NCI-H2107 (cell line): ENCODE measurements around the gene MBLAC1.
"Not testable (repeated sequence)": the region's sequence is repeated elsewhere in the genome, so short reads cannot be mapped to it uniquely, and the experiment has no call there.

Experiments used
- DNase-seq: peaks from one replicate; lab custom pipeline; 2025; lab: John Stamatoyannopoulos, UW

MBLAC1 gene

DNA sequence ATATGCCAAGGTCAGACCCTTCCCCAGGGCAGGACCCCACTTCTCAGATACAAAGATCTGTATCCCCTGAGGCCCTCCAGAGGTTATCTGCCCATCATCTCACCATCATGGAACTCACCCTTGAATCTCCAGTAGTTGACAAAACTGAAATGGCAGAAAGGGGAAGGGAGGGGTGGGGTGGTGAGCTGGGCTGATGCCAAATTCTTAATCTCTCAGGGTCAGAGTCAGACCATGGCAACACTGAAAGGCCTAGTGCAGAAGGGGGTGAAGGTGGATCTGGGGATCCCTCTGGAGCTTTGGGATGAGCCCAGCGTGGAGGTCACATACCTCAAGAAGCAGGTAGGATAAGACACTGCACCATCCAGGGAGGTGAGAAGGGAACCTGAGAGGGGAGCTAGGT lies 4.2 kb upstream of the MBLAC1 start:
- no peak for DNase-seq

DNA sequence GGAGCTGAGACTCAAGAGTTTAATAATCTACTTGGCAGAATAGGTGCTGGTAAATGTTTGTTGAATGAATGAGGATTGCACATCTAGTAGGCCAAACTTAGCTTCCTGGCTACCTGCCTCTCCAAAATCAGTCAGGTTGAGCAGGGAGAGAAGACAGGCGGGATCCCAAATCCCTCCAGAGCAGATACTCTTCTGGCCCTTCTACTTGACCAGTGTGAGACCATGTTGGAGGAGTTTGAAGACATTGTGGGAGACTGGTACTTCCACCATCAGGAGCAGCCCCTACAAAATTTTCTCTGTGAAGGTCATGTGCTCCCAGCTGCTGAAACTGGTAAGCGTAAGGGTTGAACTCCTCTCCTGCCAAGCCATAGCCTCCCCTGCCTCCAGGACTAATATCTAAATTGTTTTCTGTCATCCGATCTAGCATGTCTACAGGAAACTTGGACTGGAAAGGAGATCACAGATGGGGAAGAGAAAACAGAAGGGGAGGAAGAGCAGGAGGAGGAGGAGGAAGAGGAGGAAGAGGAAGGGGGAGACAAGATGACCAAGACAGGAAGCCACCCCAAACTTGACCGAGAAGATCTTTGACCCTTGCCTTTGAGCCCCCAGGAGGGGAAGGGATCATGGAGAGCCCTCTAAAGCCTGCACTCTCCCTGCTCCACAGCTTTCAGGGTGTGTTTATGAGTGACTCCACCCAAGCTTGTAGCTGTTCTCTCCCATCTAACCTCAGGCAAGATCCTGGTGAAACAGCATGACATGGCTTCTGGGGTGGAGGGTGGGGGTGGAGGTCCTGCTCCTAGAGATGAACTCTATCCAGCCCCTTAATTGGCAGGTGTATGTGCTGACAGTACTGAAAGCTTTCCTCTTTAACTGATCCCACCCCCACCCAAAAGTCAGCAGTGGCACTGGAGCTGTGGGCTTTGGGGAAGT lies 2.2 kb upstream of the MBLAC1 start:
- no peak for DNase-seq

DNA sequence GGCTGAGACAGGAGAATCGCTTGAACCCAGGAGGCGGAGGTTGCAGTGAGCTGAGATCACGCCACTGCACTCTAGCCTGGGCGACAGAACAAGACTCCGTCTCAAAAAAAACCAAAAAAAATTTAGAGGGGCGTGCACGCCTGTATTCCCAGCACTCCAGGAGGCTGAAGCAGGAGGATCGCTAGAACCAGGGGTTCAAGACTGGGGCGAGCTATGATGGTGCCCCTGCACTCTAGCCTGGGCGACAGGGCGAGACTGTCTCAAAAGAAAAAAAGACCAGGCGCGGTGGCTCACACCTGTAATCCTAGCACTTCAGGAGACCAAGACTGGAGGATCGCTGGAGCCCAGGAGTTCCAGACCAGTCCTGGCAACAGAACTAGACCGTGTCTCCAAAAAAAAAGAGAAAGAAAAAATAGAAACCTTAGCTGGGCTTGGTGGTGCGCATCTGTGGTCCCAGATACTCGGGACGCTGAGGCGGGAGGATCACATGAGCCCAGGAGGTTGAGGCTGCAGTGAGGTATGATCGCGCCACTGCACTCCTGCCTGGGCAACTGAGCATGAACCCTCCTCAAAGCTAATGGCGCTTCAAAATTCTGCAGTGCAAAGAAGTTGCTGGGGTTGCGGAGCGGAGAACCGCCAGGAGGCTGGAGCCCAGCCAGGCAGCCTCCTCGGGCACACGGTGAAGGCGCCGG lies 382 bp upstream of the MBLAC1 start:
- no peak for DNase-seq

DNA sequence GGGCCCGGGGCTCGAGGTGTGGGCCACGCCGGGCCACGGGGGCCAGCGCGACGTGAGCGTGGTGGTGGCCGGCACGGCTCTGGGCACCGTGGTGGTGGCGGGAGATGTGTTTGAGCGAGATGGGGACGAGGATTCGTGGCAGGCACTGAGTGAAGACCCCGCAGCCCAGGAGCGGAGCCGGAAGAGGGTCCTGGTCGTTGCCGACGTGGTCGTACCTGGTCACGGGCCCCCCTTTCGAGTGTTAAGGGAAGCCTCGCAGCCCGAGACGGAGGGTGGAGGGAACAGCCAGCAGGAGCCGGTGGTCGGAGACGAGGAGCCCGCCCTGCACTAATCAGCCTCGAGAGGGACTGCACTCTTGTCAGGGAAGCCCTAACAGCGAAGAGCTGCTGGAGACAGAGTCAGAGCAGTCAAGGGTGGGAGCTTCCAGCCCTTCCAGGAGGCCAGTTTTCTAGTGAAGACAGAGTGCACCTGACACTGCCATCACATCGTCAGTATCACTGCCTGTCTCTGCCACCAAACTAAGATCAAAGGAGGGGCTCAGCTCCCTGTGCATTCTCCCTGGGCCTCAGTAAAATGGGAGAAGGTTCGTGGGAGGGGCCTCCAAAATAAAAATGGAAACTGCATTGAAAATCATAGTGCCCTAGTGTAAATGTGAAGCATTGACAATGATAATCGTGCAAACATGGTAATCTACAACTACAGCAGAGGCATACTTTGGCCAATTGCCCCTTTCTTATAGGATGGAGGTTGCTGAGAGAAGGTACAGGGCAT lies 1.3 kb downstream of the MBLAC1 start:
- no peak for DNase-seq

DNA sequence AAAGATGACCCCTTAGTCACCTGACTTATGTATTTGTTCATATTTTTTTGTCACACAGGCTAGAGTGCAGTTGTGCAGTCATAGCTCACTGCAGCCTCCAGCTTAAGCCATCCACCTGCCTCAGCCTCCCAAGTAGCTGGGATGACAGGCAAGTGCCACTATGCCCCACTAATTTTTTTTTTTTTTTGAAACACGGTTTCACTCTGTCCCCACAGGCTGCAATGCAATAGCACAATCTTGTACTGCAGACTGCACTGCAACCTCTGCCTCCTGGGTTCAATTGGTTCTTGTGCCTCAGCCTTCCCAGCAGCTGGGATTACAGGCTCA lies 1.8 kb downstream of the MBLAC1 start:
- DNase-seq: no peak

DNA sequence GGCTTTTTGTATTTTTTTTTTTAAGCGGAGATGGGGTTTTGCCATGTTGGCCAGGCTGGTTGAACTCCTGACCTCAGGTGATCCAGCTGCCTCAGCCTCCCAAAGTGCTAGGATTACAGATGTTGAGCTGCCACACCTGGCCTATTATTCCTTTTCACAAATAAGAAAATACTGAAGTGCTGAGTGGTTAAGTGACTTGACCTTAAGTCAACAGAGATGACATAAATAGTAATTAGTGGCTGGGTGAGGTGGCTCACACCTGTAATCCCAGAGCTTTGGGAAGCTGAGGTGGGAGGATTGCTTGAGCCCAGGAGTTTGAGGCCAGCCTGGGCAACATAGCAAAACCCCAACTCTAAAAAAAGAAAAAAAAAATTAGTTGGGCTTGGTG lies 3.4 kb downstream of the MBLAC1 start:
- not testable (repeated sequence) for DNase-seq

DNA sequence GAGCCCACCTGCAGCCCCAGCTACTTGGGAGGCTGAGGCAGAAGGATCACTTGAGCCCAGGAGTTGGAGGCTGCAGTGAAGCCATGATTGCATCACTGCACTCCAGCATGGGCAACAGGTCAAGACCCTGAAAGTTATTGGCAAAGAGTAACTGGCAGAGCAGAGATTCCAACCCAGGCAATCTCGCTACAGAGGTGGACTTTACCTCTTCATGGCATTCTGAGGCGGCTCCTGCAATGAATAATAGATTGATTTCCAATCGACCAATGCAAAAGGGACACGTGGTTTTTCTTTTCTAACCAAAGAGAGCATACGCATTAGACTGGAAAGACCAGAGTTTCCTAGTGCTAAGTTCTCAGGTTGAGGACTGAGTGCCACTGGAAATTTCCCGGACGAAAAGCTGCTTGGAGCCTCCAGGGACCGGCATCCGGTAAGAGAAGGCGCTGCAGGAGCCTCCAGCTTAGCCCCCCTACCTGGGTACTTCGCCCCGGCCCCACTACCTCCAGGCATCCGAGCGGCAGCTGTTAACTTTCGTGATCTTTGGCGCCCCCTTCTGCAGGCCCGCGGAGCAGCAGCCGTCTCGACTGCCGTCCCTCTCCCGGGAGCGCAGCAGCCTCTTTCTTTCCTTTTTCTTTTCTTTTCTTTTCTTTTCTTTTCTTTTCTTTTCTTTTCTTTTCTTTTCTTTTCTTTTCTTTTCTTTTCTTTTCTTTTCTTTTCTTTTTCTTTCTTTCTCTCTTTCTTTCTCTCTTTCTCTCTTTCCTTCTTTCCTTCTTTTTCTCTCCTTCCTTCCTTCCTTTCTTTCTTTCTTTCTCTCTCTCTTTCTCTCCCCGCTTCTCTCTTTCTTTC lies 4.1 kb downstream of the MBLAC1 start:
- peak; percentile 85 for DNase-seq

DNA sequence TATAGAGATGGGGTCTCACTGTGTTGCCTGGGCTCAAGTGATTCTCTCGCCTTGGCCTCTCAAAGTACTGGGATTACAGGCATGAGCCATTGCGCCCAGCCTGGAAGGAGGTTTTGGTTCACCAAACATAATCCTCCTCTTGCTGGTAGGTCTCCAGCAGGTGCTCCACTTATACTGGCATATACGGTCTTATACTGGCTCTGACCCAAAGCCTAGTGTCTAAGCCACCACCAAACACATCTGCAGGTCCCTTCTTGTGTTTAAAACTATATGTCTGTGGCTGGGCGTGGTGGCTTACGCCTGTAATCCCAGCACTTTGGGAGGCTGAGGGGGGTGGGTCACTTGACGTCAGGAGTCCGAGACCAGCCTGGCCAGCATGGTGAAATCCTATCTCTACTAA lies 5.4 kb downstream of the MBLAC1 start:
- no peak for DNase-seq

DNA sequence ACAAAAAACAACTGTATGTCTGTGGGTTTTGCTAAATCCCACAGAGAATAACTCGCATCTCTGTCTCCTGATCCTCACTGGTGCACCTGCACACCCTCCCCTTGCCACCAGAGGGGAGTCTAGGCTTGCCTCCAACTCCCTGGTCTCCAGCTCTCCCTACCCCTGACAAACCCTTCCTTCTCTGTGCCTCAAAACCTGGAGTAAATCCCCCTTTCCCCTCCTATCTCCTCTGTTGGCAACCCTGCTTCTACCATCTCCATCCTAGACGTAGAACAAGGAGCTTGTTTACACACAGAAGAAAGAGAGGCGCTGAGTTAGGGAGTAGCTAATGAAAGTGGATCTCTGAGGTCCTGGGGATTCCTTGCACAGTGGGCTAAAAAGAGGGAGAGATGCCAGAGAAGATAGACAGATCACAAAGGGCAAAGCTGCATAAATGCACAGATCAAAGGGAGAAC lies 6.0 kb downstream of the MBLAC1 start:
- peak; percentile 32 for DNase-seq

DNA sequence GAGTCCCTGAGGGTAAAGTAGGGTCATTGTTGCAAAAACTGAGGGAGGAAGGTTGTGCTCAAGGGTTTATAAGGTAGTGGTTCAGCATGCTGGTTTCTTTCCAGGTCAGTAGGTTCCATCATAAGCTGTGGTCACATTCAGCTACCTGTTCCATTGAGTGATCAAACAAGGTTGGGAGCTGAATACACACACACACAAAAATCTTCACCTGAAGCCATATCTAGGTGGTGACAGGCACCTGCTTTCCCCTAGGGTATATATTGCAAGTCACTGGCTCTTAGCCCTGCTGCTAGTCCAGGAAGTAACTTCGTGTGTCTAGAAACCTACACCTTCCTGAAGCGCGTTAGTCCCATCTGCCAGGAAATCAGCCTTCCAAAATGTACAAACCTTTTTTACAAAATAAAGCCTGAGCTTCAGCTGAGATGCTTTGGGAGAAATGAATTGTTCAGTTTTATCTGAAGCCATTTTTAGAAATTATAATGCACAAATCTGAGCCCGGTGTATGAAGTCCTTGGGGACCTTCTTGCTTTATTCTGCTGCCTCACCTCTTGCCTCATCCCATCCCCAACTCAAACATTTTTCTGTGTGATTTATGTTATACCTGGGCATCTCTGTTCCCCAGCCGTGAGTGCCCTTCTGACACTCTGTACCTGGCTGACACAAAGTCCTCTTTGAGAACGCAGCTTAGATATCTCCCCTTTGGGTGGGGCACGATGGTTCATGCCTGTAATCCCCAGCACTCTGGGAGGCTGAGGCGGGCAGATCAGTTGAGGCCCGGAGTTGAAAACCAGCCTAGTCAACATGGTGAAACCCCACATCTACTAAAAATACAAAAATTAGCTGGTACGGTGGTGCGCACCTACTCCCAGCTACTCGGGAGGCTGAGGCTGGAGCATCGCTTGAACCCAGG lies 11.3 kb downstream of the MBLAC1 start:
- no peak for DNase-seq

DNA sequence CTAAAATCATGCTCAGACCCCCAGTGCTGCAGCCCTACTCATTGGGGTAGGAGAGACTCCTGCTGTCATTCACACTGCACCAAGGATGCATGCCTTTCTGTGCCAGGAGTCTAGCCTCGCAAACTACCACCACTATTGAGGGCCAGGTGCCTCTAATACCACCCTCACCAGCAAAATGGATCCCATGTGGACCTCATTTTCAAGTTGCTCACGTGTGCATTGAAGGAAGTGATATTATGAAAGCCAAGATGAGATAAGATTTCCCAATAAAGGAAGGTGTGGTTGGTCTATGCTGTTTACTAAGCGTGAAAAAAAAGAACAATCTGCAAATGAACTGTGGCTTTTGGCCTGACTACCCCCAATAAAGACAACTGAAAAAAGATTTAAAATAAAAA lies 14.8 kb downstream of the MBLAC1 start:
- no peak for DNase-seq

DNA sequence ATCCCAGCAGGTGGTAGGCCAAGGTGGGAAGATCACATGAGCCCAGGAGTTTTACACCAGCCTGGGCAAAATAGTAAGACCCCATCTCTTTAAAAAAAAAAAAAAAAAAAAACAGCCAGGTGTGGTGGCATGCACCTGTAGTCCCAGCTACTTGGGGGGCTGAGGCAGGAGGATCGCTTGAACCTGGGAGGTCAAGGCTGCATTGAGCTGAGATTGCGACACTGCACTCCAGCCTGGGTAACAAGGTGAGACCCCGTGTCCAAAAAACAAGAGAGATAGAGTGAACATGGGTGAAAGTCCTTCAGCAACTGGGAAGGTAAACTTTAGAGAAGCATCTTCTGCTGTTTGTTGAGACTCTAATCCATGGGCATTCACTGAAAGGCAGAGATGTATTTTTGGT lies 15.7 kb downstream of the MBLAC1 start:
- DNase-seq: no peak

DNA sequence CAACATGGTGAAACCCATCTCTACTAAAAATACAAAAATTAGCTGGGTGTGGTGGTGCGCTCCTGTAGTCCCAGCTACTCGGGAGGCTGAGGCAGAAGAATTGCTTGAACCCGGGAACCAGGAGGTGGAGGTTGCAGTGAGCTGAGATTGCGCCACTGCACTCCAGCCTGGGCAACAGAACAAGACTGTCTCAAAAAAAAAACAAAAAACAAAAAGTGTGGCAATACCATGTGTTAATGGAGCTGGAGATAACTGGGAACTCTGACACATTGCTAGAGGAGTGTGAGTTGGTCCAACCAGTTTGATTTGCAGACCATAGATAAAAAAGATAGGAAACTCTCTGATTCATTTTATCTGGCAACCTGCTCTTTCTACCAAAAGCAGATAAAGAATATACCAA lies 19.6 kb downstream of the MBLAC1 start:
- DNase-seq: not testable (repeated sequence)

DNA sequence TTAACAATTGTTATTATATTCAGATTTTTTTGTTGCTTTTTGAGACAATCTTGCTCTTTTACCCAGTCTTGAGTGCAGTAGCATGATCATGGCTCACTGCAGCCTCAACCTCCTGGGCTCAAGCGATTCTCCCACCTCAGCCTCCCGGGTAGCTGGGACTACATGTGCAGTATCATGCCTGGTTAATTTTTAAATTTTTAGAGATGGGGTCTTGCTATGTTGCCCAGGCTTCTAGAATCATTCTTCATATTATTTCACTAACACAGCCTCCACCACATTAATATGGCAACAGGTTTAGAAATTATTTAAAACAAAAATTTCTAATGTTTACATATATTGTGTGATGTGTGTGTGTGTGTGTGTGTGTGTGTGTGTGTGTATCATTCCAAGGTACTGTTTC lies 20.5 kb downstream of the MBLAC1 start:
- no peak for DNase-seq

DNA sequence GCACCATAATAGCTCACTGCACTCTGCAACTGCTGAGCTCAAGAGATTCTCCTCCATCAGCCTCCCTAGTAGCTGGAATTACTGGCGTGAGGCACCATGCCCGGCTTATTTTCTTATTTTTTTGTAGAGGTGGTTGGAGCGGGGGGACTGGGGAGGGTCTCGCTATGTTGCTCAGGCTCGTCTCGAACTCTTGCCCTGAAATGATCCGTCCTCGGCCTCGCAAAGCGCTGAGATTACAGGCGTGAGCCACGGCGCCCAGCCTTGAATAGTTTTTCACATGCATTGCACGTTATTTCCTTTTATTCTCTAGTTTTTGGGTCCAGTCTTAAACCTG lies 21.4 kb downstream of the MBLAC1 start:
- DNase-seq: no peak

DNA sequence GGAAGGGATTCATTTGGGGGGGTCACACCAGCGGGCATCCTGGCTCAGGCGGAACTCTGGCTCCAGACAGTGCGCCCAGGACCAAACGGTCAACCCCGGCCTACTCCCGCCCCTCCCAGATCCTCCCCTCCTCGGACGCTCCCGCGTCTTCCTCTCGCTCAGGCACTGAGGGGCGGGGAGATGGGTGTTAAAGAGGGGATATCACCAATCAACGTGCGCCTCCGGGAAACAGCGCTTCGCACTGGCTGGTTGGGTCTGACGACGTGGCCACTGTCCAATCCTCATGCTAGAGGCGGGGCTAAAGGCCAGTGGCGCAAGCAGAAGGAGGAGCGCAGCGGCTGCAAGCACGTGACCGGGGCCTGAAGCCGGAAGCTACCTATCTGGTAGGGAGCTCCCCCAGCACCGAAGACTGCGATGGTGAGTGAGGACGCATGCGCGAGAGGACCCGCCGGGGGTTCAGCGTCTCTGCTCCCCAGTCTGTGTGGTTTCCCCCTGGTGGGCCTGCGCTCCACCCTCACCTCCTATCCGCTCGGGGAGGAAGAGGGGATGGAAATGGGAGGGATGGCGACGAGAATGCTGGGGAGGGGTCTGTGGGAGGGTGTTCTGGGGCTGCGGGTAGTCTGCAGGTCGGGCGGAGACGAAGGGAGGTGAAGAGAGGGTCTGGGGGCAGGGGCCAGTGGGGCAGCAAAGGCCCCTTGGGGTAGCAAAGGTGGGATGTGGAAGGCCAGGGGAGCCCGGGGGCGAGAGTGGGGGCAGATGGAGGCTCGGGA lies 22.0 kb downstream of the MBLAC1 start, which contains the start of gene LAMTOR4:
Gene LAMTOR4 (plus strand): TSS at position 360 of the 770 bp plus-strand sequence. CDS start 55 bp downstream, at position 415.
- DNase-seq: peak; percentile 98

DNA sequence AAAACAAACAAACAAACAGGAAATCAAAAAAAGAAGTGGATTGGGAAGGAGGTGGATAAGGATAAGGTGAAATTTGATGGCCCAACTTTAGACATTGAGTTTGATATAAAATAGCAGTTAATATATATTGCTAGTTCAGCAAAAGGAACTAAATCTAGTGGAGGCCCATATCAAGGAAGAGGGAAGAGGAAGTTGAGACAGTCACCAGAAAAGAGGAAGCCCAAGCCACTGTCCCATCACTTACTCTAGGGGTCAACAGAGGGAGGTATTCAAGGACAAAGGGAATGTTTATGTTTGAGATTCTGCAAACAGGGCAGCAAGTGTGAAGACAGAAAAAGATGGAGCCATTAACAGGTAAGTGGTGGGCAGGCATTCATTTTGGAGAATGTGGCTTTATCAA lies 25.6 kb downstream of the MBLAC1 start:
- no peak for DNase-seq

DNA sequence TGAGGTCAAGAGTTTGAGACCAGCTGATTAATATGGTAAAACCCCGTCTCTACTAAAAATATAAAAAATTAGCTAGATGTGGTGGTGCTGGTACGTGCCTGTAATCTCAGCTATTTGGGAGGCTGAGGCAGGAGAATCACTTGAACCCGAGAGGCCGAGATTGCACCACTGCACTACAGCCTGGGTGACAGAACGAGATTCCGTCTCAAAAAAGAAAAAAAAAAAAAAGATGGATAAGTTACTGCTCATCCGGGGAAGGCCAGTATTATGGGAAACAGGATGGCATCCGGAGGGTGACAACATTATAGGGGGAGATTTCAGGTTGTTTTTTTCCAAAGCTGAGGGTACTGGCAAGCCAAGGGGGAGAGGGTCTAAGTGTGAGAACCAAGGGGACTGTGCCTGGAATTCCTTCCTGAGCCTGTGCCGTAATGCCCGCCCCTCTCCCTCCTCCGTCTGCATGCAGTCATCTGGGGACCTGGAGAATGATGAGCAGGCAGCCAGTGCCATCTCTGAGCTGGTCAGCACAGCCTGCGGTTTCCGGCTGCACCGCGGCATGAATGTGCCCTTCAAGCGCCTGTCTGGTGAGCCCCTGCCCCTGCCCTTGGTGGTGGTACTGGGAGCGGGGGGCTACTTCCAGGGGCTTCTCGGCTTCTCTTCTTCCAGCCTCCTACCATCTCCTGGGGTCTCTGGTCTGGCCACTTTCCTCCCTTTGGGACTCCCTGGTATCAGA lies 26.3 kb downstream of the MBLAC1 start:
- no peak for DNase-seq
